Putamen (tissue), 1 donor: Measurements from ENCODE around the gene KDSR.

Experiments
- DNase-seq: peaks from one replicate; pipeline ENCODE4 v3.0.0-alpha.2; 2016; ENCODE audit warnings: low spot score

Gene KDSR

DNA sequence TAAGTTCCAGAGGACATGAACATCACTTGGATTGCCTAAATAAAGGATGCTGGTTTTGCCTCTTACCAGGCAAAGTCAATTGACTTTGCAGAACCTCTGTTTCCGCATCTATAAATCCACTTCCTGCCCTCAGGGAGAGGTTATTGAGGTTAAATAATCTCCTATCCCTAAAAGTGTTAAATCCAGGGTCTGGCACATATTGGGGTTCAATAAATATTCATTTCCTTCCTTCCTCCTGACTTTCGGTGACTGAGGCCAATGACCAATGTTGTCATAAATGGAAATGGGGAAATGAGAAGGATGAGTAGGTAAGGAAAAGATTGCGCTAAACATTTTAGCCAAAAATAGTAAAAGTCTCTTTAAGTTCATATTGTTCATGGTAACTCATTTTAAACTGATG, 63.5 kb downstream of the KDSR start:
- no peak for DNase-seq

GRCh38 chr18:63302636-63303405, 64.2 kb downstream of the KDSR start:
- DNase-seq: no peak

- DNase-seq: no peak
Measured at GRCh38 chr18:63302220-63302619, 64.8 kb downstream of the KDSR start.

- no peak for DNase-seq
Measured at GRCh38 chr18:63301434-63301833, 65.6 kb downstream of the KDSR start.

- DNase-seq: no peak
Measured at GRCh38 chr18:63299837-63300745, 66.9 kb downstream of the KDSR start.

GRCh38 chr18:63298400-63299365, 68.3 kb downstream of the KDSR start:
- no peak for DNase-seq

DNA sequence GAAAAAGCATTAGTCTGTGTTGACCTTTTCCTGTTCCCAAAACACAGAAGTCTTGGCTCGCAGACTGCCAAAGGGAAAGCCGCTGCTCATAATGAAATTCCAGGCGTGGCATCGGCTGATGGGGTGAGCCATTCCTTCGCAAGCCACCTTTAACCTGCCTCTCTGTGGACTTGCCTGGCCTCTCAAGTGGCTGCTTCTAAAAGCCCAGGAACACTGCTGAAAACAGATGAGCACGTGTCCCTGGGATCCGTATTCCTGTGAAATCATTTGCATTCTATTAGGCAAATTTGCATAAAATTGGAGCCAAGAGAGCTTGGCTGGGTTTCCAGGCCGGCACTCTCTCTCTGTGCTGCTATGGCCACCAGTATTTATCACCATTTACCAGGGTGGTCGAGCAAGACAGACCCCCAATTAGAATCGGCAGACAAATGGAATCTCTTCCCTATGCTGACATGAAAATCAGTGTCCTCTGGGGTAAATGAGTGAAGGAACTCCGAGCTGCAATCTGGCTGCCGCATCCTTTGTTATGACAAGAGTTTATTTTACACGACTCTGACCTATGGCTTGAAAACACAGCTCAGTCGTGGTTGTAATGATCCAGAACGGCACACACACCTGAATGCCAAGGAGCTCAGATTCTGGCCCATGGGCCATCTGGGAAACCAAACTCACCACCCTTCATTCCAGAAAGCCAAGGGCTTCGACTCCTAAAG, 69.2 kb downstream of the KDSR start:
- DNase-seq: no peak

- DNase-seq: peak; percentile 70
Measured at GRCh38 chr18:63293935-63294334, 73.1 kb downstream of the KDSR start.

- no peak for DNase-seq
Measured at GRCh38 chr18:63292831-63293683, 73.9 kb downstream of the KDSR start.

GRCh38 chr18:63291278-63291677, 75.7 kb downstream of the KDSR start:
- no peak for DNase-seq

GRCh38 chr18:63290821-63291200, 76.2 kb downstream of the KDSR start:
- DNase-seq: no peak

DNA sequence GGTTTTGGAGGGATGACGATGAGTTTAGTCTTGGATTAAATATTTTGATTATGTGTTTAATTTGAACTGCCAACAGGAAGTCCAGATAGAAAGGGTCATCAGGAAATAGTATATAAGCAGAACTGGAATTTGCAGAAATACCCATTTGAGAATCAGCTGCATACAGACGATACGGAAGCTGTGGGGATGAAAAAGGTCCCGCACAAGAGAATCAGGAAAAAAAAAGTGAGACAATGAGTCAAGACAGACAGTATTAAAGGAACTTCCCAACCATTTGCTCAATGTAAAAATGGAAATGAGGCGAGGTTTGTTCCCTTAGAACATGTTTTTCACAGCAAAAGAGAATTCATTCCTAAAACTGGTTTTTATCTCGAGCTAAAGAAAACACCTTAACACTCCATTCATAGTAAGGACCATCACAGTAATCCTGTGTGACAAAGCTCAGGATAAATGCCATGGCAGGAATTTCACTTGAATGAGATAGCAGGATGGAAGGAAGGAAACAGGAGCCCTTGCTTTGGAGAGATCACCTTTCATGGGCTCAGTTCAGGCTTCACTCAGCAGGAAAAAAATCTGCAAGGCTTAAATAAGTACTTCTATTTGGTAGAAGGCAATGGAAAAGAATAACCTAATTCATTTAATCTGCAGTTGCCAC, 76.7 kb downstream of the KDSR start:
- no peak for DNase-seq

DNA sequence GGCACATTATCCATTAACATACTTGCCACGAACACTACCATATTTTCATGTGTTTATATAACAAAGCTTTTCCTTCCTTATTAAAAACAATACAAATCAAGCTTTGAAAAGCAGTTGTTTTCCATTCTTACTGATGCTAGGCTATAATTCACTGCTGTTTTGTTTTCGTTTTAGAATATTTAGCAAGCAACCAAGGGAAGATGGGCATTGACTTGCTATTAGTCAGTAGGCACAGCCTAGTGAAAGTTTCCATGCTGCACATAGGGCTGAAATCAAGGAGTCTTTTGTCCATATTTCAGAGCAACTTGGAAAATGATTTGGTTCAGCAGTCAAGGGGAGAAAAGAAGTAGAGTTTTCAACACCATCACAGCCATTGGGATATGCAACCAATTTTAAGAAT, 78.7 kb downstream of the KDSR start:
- DNase-seq: no peak

DNA sequence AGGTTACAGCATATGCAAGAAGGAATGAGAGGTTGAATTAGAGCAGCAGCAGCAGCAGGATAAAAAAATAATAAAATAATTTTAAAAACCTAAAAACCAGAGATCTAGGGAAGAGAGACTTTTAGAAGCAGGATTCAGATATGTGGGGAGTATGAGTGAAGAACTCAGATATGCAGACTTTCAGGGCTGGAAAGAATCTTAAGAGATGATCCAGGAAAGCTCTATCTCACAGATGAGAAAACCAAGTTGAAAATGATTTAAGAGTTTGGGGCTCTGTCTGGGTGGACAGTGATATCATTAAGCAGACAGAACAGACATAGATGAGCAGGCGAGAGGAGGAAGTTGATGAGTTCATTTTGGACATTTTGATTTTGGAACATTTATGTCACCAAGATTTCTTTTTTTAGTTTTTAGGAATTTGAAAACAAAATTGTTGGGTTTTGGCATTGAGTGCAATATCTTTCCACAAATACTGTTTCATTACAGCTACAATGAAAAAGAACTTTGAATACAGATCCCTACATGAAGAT, 79.2 kb downstream of the KDSR start:
- no peak for DNase-seq

GRCh38 chr18:63286926-63287325, 80.1 kb downstream of the KDSR start:
- no peak for DNase-seq

DNA sequence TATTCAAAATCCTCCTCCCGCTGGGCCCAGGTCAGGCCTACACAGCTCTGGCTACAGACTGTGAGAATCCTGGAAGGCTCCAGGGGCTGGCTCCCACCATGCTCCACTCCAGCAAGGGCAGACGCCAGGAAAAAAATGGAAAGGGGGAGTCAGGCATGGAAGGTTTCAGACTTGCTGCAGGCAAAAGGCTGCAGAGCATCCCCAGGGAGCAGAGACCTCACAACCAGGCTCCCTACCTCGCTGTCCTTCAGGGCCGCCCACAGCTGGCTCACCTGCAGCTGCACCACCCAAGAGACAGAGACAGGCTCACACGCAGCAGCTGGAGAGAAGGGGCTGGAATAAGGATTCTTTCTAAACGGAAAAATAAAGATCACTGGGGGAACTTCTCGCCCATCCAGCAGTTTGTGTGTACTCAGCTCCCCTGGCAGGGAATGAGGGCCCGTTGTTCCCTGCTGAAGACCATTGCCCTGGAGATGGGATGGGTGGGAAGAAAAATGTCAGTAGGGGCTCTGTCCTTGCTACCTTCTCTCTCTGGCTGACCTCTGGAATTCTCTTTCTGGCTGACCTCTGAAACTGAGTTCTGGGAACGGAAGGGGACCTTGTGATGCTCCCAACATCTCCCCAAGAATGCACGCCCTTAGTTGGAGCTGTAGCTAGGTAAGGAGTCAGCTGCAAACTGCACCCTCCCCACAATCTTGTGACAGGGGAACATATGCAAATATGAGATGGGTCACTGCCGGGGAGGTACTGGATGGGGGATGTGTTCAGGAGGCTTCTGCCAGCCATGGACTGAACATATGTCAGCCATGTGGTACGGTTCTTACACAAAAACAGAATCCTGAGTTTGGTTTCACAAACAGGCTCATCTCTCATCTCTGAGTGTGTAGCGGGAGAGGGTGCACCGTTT, 81.9 kb downstream of the KDSR start:
- no peak for DNase-seq

- DNase-seq: no peak
Measured at GRCh38 chr18:63284173-63284799, 82.7 kb downstream of the KDSR start.
